Activated T-helper 9 cell treated with anti-CD3 and anti-CD28 coated beads, Interleukin-2, amount 50 U/mL, for 16 hours (primary cell): ENCODE data around the gene HPS4.

Source experiments
- DNase-seq: peaks from one replicate; pipeline ENCODE4 v3.0.0-alpha.2; 2020; ENCODE audit warnings: low read depth

Gene HPS4

DNA sequence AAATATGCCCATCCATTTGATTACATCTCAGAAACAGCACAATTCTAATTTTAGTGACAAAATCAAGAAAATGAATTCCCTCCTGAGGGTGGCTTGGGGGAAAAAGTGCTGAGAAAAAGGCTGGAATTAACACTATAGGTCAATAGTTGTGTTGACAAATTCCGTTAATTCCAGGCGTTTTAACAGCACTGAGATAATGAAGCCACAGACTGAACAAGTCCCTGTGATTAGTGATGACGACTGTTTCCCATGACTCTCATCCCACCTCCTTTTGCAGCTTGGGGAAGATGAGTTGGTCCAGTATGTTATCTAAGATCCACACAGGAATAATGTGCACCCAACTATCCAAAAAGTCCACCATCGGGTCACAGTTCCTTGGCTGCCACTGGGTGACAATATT is 12.9 kb upstream of the HPS4 start:
- no peak for DNase-seq

DNA sequence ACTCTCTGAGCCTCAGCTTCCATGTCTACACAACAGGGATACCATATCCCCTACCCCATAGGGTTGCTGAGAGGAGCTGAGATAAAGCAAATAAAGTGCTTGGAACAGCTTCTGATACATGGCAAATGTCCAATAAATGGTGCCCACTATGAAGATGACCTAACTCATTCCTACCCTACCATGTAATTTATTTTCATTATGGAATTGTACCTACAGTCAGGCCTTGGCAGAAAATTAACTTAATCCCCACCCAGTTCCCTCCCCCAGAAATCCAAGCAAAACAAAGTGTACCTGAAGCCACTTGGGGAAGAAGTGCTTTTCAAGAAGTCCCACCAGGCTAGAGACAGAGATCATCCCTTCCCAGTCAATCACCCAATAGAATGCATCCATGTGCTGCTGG is 10.9 kb upstream of the HPS4 start:
- DNase-seq, result no peak

DNA sequence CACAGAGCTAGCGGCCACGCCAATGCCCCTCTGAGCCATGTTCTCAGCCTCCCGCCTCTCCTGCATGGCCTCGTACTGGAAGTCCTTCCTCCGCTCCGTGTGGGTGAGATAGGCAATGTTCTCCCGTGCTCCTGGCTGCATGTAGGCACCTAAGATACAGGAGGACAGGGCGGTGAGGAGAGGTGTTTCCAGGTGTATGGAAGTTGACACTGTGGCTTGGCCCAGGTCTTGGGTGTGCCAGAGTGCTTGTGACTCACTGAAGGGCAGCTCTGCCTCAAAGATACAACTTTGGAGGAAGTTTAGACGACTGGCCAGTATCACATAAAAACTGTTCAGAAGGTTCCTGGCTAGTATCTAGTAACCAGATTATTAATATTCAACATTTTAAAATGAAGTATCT is 8.6 kb upstream of the HPS4 start:
- no peak for DNase-seq

DNA sequence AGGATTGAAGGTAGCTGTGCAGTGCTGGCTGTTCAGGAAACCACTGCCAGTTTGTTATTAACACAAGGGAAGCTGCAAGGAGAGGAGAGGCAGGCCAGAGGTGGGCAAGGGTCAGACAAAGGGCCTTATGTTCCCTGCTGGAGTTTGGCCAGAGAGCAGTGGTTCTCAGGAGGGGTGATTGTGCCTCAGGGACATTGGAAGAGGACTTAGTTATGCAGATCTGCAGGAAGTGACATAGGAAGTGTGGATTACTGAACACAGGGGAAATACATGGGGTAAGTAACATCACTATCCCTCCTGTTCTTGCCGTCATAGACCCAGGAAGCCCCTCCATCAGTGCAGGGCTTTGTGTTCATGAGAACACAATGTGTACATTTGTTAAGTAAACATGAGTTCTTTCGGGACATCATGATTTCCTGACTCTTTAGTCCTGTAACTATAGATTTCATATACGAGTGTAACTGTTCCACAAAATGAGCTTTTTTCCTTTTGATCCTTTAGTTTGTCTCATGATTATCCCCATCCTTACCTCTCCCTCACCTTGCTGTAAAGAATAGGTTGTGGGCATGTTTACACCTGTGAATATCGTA is 6.0 kb upstream of the HPS4 start:
- no peak for DNase-seq

DNA sequence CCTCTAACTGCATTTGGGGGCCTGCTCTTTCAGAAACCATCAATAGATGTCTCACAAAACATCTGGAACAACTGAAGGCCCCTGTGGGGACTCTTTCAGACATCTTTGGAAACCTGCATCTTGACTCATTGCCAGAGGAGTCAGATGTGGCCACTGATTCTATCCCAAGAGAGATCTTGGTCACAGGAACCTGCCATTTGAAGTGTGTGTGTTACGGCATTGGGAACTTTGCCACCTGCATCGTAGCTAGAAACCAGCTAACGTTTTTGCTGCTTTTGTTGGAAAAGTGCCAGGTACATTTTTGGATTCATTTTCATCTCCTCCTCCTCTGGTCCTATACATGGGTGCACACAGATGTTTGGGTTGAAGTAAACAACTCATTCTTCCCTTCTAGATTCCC is 4.4 kb upstream of the HPS4 start:
- no peak for DNase-seq

DNA sequence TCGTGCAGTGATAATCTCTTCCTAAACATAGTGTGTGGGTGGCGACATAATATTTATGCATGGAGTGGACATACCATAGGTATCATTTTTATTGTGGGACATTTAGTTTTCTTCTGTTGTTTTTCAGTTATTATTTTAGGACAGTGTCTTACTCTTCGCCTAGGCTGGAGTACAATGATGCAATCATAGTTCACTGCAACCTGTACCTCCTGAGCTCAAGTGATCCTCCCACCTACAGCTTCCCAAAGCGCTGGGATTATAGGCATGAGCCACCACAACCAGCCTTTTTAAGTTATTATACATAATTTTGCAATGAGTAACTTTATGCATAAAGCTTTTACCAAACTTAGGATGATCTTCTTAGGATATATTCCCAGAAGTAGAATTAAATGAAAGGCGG is 2.8 kb upstream of the HPS4 start:
- DNase-seq, result no peak

DNA sequence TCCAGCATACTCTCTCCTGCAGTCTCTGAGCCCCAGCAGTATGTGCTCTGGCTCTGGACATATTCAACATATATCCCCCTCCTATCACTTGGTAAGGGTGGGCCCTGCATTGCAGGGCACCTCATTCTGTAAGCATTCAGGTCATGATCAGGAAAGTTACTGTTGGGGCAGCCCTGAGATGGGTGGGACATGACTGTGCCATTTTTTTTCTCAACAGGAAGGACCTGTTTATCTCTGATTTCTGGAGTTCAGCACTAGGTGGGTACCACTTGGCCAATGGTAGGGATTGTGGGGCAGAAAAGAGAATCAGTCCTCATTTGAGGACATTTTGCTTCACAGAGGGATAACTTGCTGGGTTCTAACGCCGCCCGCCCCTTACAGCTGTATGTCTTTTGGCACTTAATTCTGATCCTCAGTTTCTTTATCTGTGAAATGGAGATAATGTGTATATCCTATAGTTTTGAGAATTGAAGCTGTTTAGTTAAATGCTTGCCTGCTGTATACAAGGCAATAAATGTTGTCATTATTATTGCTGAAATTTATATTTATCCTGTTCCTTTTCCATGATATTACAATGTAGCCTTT is 2.3 kb upstream of the HPS4 start:
- DNase-seq, result no peak

DNA sequence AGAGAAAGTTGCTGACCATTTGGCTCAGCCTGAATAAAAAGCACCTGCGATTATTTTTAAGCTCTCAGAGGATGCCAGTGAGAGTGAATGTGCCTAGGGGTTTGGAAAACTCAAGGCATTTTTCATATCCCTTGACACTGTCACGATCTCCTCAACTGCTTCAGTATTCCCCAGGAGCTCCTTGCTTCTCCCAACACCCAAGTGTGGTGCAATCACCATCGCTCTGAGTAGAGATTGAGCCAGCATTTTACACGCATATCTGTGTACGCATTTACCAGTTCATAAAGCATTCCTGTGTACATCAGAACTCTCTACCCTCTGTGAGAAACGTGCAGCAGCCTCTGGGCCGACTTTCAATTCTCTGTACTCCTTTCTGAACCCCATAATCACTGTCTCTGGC is 1.4 kb upstream of the HPS4 start:
- no peak for DNase-seq

DNA sequence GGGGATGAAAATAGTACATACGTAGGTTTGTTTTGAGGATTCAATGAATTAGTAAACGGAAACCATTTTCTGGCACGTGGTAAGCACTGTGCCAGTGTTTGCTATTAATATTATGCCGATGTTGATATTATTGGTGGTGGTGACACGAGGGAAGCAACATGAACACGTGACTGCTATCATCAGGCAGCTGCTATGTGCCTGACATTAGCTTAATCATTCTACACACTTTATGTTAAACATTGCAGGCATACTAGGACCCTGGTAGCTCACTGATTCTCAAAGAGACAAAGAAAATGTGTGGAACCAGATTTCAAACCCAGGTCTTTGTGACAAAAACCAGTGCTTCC is 750 bp upstream of the HPS4 start:
- no peak for DNase-seq

DNA sequence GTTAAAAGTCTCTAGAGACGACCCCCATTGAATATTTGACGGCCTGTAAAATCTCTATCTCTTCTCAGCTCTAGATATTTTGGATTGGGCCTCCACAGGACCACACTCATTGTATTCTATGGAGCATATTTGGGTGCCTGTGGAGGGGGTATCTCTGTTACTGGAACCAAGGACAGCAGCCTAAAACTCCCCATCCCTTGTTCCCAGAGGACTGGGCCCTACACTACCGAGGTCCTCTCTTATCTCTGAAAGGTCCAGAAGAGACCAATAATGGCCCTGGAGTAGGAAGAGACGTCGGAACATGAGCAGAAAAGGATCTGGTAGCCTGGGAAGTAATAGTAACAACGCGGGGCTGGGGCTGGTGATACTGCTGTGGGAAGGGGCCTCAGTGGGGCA is 542 bp downstream of the HPS4 start:
- DNase-seq, result no peak

DNA sequence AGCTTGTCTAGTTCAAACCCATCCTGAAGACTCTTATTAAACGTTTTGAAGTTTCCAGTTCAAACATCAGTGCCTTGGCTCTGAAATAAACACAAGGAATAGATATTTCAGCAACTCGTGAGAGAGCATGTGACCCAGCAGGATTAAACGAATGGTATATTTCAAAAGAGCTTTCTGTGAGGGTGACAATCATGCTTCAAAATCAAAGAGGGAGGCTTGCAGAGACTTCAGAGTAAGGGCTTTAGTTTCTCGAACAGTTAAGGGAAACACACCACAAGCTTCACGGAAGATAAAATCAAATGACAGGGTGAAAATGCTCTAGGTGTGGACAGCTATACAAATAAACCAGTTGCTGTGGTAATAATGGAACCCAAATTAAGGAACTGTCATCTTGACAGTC is 1.4 kb downstream of the HPS4 start:
- no peak for DNase-seq

DNA sequence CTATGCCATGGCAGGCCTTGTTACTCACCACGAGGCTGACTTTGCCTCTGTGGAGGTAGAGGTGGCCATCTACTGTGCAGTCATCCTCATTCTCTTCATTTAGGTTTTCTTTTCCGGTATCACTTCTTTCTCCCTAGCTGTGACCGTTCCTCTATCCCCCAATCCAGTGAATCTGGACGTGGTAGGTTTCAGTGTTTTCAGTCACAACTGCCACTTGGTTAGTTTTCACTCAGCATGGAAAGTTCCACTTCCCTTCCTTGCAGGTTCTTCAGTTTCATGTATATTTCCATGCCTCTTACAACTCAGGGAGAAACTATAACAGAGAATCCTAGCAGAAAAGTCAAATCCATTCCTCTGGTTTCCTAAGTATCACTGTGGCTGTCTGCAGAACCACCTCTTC is 1.9 kb downstream of the HPS4 start:
- no peak for DNase-seq

DNA sequence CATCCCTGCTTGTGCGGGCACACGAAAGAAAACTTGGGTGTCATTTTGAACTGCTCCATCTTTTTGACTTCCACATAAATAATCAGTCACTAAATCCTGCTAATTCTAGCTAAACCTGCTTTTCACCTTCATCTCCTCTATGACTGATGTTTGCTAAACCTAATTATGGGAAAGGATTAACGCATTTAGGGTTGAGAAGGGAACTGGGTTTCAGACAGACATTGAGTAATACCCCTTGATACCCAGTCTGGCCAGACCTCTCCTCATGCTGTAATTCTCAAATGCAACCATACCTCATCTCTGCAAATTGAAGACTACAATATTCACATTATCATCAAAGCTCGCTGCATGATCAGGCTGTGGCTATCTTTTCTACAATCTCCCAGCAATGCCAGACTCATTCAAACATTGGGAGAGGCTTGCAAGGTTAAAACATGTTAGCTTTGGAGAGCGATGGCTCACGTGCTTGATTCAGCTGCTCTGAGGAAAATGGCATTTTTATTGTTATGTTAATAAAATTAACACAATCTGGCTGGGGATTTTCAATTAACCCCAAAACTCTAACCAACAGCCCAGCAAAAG is 2.4 kb downstream of the HPS4 start:
- DNase-seq, result no peak

DNA sequence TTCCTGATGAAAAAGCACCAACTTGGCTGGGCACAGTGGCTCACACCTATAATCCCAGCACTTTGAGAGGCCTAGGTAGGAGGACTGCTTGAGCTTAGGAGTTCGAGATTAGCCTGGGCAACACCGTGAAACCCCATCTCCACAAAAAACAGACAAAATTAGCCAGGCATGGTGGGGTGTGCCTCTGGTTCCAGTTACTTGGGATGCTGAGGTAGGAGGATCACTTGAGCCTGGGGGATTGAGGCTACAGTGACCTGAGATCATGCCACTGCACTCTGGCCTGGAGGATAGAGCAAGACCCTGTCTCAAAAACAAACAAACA is 3.0 kb downstream of the HPS4 start:
- DNase-seq, result no peak

DNA sequence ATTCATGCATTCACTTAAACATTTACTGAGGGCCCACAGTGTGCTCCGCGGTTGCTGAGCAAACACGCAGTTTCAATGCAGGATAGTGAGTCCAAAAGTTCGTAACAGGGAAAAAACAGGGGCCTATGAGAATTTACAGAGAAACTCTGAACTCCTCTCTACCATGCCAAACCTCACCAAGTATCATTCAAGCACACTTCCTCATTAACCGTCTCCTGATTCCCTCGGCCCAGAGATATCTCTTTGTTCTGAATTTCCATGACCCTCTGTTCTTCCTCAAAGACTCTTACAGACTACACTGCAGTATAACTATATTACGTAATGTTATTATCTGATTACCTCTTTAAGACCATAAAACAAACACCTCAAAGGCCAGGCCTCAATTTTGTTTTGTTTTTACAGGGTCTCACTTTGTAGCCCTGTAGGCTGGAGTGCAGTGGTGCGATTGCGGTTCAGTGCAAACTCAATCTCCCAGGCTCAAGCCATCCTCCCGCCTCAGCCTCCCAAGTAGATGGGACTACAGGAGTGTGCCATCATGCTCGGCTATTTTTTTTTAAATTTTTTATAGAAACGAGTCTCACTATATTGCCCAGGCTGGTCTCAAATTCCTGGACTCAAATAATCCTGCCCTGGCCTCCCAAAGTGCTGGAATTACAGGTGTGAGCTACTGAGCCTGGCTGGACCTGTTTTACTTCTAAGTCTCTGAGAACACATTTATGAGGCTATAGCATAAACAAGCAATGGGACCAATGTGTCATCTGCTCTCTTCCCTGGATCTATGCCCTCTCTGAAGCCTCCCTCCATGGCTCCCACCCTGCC is 3.6 kb downstream of the HPS4 start:
- no peak for DNase-seq

DNA sequence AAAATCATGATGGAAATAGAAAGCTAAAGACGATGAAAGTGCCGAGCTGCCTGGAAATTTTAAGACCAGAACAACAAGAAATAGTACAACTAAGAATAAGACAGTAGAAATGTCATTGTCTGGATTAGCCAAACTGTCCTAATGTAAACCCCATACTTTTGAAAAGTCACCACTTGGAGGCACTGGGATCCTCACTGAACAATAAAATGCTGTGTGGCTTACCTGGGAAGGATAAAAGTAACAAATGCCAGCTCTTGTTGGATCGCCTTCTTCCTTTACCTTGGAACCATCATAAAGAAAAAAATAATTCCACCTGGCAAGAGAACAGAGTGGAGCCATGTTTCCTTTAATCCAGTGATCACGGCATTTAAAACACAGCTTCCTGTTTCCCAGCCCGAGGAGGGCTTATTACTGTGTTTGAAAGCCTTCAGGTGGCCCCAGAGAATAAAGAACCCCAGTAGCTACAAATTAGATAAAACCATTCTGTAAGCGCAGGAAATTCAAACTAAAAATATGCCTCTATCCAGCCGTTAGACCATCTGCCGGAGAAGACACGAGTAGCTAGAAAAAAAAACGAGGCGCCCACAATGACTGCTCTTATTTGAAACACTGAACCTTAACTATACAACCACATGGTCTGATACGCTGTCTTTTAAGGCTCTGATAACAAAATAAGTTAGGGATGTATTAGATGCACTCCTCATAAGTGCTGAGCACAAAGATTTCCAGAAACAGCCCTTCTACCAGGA is 4.4 kb downstream of the HPS4 start:
- DNase-seq, result no peak

DNA sequence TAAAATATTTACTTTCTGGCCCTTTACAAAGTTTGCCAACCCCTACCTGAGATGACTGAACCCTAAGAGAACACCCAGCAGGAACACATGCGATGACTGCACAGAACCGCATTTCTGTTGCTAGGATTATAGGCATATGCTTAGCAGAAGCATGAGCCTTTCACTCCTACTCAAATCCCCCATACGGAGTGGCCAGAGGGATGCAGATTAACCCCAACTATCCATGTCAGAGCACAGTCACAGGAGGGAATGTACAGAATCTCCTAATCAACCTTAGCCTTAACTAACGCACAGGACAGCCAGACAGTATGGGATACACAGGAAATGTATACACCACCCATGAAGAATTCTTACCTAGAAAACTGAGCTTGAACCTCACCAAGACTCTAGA is 6.2 kb downstream of the HPS4 start:
- no peak for DNase-seq

DNA sequence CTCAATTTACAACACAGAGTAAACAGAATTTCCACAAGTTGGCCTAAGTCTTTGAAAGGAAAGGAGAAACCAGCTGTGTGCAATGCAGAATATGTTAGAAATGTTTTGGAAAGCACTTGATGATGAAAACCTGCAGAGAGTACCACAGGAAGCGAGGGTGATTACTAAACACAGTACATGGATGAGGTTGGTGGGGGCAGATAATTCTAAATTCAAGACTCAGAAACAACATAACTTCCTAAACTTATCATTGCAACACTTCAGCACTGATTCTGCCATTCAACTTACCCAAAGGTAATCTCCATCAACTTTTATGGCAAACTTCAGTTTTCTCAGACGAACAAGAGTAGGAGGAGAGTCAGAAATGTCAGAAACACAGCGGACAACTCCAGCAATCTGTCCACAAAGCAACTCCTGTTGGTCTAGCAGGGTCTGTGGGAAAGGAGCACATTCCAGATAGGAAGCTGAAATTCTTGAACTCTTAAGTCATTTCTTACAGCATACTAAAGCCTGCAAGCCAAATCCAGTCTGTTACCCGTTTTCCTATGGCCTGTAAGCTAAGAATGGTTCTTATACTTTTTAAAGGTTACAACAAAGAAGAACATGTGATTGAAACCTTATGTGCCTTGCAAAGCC is 6.8 kb downstream of the HPS4 start:
- DNase-seq, result no peak

DNA sequence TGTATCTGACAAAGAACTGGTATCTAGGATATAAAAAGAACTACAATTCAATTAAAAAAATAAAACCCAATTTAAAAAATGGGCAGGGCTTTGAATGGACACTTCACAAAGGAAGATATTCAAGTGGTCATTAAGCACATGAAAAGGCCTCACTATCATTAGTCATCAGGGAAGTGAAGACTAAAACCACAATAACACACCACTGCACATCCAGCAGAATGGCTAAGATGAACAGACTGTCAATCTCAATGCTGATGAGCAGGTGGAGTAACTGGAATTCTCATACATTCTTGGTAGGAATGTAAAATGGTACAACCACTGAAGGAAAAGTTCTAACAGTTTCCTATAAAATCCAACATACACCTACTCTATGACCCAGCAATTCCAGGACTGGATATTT is 8.9 kb downstream of the HPS4 start:
- no peak for DNase-seq

DNA sequence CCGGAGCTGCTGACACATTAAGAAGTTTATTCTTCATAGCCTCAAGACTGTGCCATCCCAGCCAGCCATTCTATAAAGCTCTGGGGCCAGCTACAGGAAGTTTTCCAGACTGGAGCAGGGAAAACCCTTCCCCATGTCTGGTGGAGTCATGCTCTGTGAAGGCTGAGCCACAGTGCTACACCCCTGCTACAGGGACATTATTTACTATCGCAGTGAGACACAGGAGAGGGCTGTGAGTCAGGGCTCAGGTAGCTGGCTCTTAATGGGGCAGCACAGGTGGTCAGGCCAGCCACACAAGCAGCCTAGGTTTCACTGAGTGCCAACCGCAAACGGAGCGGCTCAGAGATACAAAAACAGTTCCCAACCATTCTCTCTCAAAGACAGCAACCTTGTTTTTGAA is 12.1 kb downstream of the HPS4 start:
- no peak for DNase-seq

DNA sequence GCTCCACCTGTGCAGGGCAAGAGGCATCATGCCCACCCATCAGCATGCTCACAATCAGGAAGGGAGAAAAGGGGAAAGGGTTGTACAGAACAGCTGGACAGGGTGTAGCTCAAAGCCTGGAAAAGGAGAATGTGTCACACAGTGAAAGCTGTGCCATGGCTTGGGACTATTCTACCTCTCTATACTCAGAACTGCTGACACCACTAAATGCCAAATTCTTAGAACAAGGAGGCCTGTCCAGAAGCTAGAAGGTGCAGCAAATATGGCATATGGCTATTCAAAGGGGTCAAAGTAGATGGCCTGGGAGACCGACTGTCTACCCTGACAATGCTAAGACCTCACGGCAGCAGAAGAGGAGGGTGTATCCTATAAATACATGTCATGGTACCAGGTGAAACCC is 12.8 kb downstream of the HPS4 start:
- DNase-seq, result no peak

DNA sequence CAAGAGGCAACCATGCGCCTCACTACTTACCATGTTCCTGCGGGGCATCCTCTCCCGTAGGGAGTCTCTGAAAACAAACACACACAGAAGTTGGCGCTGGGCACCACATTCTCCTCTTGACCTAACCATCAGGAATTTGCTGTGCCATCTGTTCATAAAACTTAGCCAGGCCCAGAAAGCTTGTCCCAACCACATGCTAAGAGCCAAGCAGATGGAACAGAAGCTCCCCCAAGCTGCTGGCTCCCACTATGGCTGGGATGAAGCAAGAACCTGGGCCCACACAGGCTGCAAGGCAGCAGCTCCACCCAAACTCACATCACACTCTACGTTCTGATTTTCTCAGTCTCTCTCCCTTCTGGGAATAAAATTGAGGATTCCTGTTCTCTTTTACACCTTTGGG is 17.4 kb downstream of the HPS4 start:
- DNase-seq, result no peak

DNA sequence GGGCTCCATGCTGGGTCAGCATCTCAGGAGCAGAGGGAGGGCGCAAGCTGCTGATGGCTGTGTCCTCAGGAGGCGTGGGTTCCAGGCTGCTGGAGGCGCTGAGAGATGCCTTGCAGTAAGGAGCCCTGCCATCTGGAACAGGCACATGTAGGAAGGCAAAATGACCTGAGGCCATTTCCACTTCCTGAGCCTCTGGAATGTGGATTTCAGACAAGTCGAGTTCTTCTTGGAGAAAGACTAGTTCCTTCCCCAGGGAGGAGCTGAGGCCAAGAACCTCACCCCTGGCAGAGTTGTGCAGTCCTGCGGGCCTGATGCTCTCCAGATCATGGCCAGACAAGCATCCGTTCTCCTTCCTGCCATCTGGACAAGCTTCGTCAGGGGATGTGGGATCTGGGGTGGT is 19.3 kb downstream of the HPS4 start:
- DNase-seq, result no peak
